GM12872 (cell line): ENCODE results near the gene ZNF580.

ENCODE experiments used
- CTCF ChIP-seq: IDR thresholded peaks from 3 replicates; pipeline ENCODE4 v1.5.1; 2011; ENCODE audit warnings: low read depth, mild to moderate bottlenecking, low read length, moderate library complexity; ENCODE audit not compliant: insufficient read depth

Gene ZNF580

GRCh38 chr19:55641426-55642152 lies 787 bp downstream of the ZNF580 start:
- TF ChIP-seq CTCF, result no peak

GRCh38 chr19:55642153-55643002 lies 1.6 kb downstream of the ZNF580 start:
- TF ChIP-seq CTCF, result no peak

GRCh38 chr19:55643003-55643886 lies 2.4 kb downstream of the ZNF580 start, which contains the start of gene ZNF581:
Gene ZNF581, plus strand, starts transcription at chr19:55643649. Its CDS starts 923 bp downstream, at chr19:55644572.
- TF ChIP-seq CTCF, result no peak

GRCh38 chr19:55643887-55644176 lies 3.0 kb downstream of the ZNF580 start:
- TF ChIP-seq CTCF, result no peak

GRCh38 chr19:55644191-55644833 lies 3.5 kb downstream of the ZNF580 start:
- TF ChIP-seq CTCF, result no peak

GRCh38 chr19:55644842-55645511 lies 4.2 kb downstream of the ZNF580 start:
- no peak for TF ChIP-seq CTCF
